ENCODE results near the gene INVS.

DNA sequence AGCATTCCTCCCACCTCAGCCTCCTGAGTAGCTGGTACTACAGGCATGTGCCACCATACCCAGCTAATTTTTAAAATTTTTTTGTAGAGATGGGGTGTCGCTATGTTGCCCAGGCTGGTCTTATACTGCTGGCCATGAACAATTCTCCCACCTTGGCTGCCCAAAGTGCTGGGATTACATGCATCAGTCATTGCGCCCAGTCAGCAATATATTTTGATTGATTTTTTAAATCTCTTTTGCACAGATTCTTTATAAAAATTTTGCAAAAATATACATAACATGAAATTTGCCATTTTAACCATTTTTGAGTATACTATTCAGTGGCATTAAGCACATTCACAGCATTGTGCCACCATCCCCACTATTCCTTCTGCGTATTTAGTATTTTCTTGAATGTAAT, 94.0 kb downstream of the INVS start:
- TF ChIP-seq EZH2 (IDR thresholded peaks at IDR 0.05; ENCODE audit: insufficient read depth, poor library complexity, severe bottlenecking) = no peak
- no peak for TF ChIP-seq EZH2phosphoT487 (IDR thresholded peaks at IDR 0.05; ENCODE audit: insufficient read depth, low read depth)

Data from GM23248 (cell line).